Fibroblast of lung (primary cell): ENCODE measurements around the gene CCDC146. TPM values are rescaled to one million over a fixed set of nuclear protein-coding genes. Genes with fewer than 3 reads are reported as not detected.

Experiments used
- DNase-seq, 2 donors: peaks; one replicate each; pipeline versions ENCODE4 v3.0.0 to v3.0.0-alpha.2; 2010; ENCODE audit warnings: low read depth in 2 of 2
- H2AFZ ChIP-seq: 2 replicates; pipeline ENCODE4 v1.5.1; 2012; ENCODE audit warnings: low read length, control low read depth, inconsistent platforms
- H3K27ac ChIP-seq: 2 replicates; pipeline ENCODE4 v1.5.1; 2011; ENCODE audit warnings: low read length, control low read depth; ENCODE audit not compliant: insufficient read depth
- H3K27me3 ChIP-seq: 2 replicates; pipeline ENCODE4 v1.5.1; 2011; ENCODE audit warnings: mild to moderate bottlenecking, low read length; ENCODE audit not compliant: control insufficient read depth, insufficient read depth
- H3K36me3 ChIP-seq: 2 replicates; pipeline ENCODE4 v1.5.1; 2011; ENCODE audit warnings: low read length; ENCODE audit not compliant: control insufficient read depth, insufficient read depth
- H3K4me1 ChIP-seq: 2 replicates; pipeline ENCODE4 v1.5.1; 2011; ENCODE audit warnings: low read length; ENCODE audit not compliant: control insufficient read depth, insufficient read depth; ENCODE audit errors: extremely low read depth
- H3K4me2 ChIP-seq: 2 replicates; pipeline ENCODE4 v1.5.1; 2011; ENCODE audit warnings: low read length, control low read depth; ENCODE audit not compliant: insufficient read depth; ENCODE audit errors: extremely low read depth
- H3K4me3 ChIP-seq, 4 experiments: fragments of 200-600 bp in 1 of 4; sonication (generic) in 1 of 4; replicated peaks in 1 of 4; 2 replicates each; pipeline ENCODE4 v1.5.1; 2011 to 2016; ENCODE audit warnings: low read length in 4 of 4, low read depth in 3 of 4, mild to moderate bottlenecking in 3 of 4, control low read depth in 2 of 4, inconsistent platforms in 1 of 4, mixed read lengths in 1 of 4; ENCODE audit not compliant: insufficient read depth in 1 of 4; ENCODE audit errors: control extremely low read depth in 1 of 4
- H3K79me2 ChIP-seq: 2 replicates; pipeline ENCODE4 v1.5.1; 2012; ENCODE audit warnings: mild to moderate bottlenecking, low read length, inconsistent platforms; ENCODE audit not compliant: control insufficient read depth, insufficient read depth
- H3K9ac ChIP-seq: 2 replicates; pipeline ENCODE4 v1.5.1; 2011; ENCODE audit warnings: mild to moderate bottlenecking, low read length, control low read depth; ENCODE audit not compliant: insufficient read depth
- H3K9me3 ChIP-seq: 2 replicates; pipeline ENCODE4 v1.5.1; 2012; ENCODE audit warnings: low read depth, low read length; ENCODE audit not compliant: control insufficient read depth, insufficient read depth
- H4K20me1 ChIP-seq: 2 replicates; pipeline ENCODE4 v1.5.1; 2011; ENCODE audit warnings: low read length; ENCODE audit not compliant: control insufficient read depth, insufficient read depth; ENCODE audit errors: extremely low read depth
- EZH2 ChIP-seq: IDR thresholded peaks from 2 replicates; pipeline ENCODE4 v1.5.1; 2012; ENCODE audit warnings: low read length, control low read depth, mild to moderate bottlenecking; ENCODE audit errors: missing control alignments
- polyA plus RNA-seq, 2 donors: library from polyadenylated mRNA; depleted of rRNA in 1 of 2; stranded (reverse) in 1 of 2; unstranded in 1 of 2; fragments of >200 nt; gene quantifications; 2 replicates each; pipeline ENCODE4 v1.2.1, GENCODE V29; 2011 to 2012; ENCODE audit warnings: missing spikeins in 1 of 2
- total RNA-seq: library from RNA; depleted of rRNA; stranded (reverse); fragments of >200 nt; gene quantifications from 2 replicates; pipeline ENCODE4 v1.2.1, GENCODE V29; 2014
- TF ChIP-seq, protein P1 (sequence below), 2 donors: IDR thresholded peaks in 1 of 2; conservative IDR thresholded peaks in 1 of 2; 1 replicate in 1 of 2; 2 replicates in 1 of 2; pipeline ENCODE4 v1.5.1; 2011 to 2012; ENCODE audit warnings: low read length in 2 of 2, control low read depth in 1 of 2, inconsistent platforms in 1 of 2, low read depth in 1 of 2, mild to moderate bottlenecking in 1 of 2

Gene CCDC146
- total and polyA plus RNA-seq, 2 donors (not counting 1 experiment from before 2014, with no cell fraction given) = 1.6 to 3.6 TPM

- Histone ChIP-seq H3K9ac (no peak overlapping the region), H3K9me3 (no peaks in the 10 kb centered on the region), H3K4me2 (no peak overlapping the region), H3K36me3 (no peaks in the 10 kb centered on the region), H3K27me3 (no peaks in the 10 kb centered on the region), H3K79me2 (no peaks in the 10 kb centered on the region), H4K20me1 (no peaks in the 10 kb centered on the region), H3K27ac (no peak overlapping the region), H3K4me1 (no peaks in the 10 kb centered on the region), H3K4me3 (no peak overlapping the region), H2AFZ (no peak overlapping the region)
- no peak for TF ChIP-seq EZH2
- TF ChIP-seq, protein P1, sequence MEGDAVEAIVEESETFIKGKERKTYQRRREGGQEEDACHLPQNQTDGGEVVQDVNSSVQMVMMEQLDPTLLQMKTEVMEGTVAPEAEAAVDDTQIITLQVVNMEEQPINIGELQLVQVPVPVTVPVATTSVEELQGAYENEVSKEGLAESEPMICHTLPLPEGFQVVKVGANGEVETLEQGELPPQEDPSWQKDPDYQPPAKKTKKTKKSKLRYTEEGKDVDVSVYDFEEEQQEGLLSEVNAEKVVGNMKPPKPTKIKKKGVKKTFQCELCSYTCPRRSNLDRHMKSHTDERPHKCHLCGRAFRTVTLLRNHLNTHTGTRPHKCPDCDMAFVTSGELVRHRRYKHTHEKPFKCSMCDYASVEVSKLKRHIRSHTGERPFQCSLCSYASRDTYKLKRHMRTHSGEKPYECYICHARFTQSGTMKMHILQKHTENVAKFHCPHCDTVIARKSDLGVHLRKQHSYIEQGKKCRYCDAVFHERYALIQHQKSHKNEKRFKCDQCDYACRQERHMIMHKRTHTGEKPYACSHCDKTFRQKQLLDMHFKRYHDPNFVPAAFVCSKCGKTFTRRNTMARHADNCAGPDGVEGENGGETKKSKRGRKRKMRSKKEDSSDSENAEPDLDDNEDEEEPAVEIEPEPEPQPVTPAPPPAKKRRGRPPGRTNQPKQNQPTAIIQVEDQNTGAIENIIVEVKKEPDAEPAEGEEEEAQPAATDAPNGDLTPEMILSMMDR (conservative IDR thresholded peaks at IDR 0.05 in 1 of 2, IDR thresholded peaks at IDR 0.05 in 1 of 2; ENCODE audit: low read depth in 1 of 2, low read length in 2 of 2) = no peak
- DNase-seq = no peak
These were observed 168.0 kb downstream of the CCDC146 start for GRCh38 chr7:77290425-77290824.

GRCh38 chr7:77293046-77293445, 170.6 kb downstream of the CCDC146 start:
- H3K27ac ChIP-seq = no peak overlapping the region
- no peaks in the 10 kb centered on the region for H3K27me3 ChIP-seq
- H3K9ac ChIP-seq = no peak overlapping the region
- no peaks in the 10 kb centered on the region for H3K4me1 ChIP-seq
- H3K79me2 ChIP-seq = no peaks in the 10 kb centered on the region
- no peak overlapping the region for H2AFZ ChIP-seq
- H3K4me2 ChIP-seq = no peak overlapping the region
- no peaks in the 10 kb centered on the region for H3K9me3 ChIP-seq
- H3K4me3 ChIP-seq = no peak overlapping the region
- no peaks in the 10 kb centered on the region for H3K36me3 ChIP-seq
- no peak for TF ChIP-seq EZH2
- TF ChIP-seq, protein P1 (conservative IDR thresholded peaks at IDR 0.05 in 1 of 2, IDR thresholded peaks at IDR 0.05 in 1 of 2; ENCODE audit: low read depth in 1 of 2, low read length in 2 of 2) = no peak
- DNase-seq = no peak
- H4K20me1 ChIP-seq = no peaks in the 10 kb centered on the region

DNA sequence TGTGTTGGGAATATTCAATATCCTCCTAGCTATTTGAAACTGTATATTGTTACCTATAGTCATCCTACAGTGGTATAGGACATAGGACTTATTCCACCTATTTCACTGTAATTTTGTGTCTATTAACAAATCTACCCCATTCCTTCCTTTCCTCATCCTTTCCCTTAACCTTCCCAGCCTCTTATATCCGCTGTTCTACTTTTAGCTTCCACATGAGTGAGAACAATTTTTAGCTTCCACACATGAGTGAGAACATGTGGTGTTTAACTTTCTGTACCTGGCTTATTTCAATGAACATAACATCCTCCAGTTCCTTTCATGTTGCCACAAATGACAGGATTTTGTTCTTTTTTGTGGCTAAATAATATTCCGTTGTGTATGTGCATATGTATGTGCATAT, 173.1 kb downstream of the CCDC146 start:
- Histone ChIP-seq H3K9me3 (no peaks in the 10 kb centered on the region), H2AFZ (no peak overlapping the region), H3K4me3 (no peak overlapping the region), H3K27ac (no peak overlapping the region), H4K20me1 (no peaks in the 10 kb centered on the region), H3K9ac (no peak overlapping the region), H3K4me2 (no peak overlapping the region), H3K27me3 (no peaks in the 10 kb centered on the region), H3K4me1 (no peaks in the 10 kb centered on the region), H3K36me3 (no peaks in the 10 kb centered on the region), H3K79me2 (no peaks in the 10 kb centered on the region)
- DNase-seq = no peak
- TF ChIP-seq, protein P1 (conservative IDR thresholded peaks at IDR 0.05 in 1 of 2, IDR thresholded peaks at IDR 0.05 in 1 of 2; ENCODE audit: low read depth in 1 of 2, low read length in 2 of 2) = no peak
- no peak for TF ChIP-seq EZH2
